ENCODE measurements around the gene FBN2.
"Not testable (repeated sequence)": the region's sequence is repeated elsewhere in the genome, so short reads cannot be mapped to it uniquely, and the experiment has no call there.

The FBN2 gene

GRCh38 chr5:128349044-128349858, 188.8 kb downstream of the FBN2 start:
- DNase-seq: no peak

GRCh38 chr5:128346038-128346437, 192.0 kb downstream of the FBN2 start:
- DNase-seq: no peak

GRCh38 chr5:128345247-128345646, 192.8 kb downstream of the FBN2 start:
- DNase-seq: no peak

GRCh38 chr5:128343168-128343567, 194.9 kb downstream of the FBN2 start:
- no peak for DNase-seq

- DNase-seq: peak; percentile 26
These were observed 197.0 kb downstream of the FBN2 start for GRCh38 chr5:128341056-128341455.

GRCh38 chr5:128340648-128341047, 197.4 kb downstream of the FBN2 start:
- no peak for DNase-seq

GRCh38 chr5:128339585-128339984, 198.5 kb downstream of the FBN2 start:
- no peak for DNase-seq

- DNase-seq: no peak
These were observed 199.4 kb downstream of the FBN2 start for GRCh38 chr5:128338649-128339048.

GRCh38 chr5:128335339-128335738, 202.7 kb downstream of the FBN2 start:
- no peak for DNase-seq

GRCh38 chr5:128334010-128334716, 203.9 kb downstream of the FBN2 start:
- no peak for DNase-seq

GRCh38 chr5:128331261-128331660, 206.8 kb downstream of the FBN2 start:
- DNase-seq: no peak

GRCh38 chr5:128329386-128329939, 208.6 kb downstream of the FBN2 start:
- no peak for DNase-seq

GRCh38 chr5:128328446-128328845, 209.6 kb downstream of the FBN2 start:
- DNase-seq: no peak

- DNase-seq: no peak
These were observed 210.0 kb downstream of the FBN2 start for GRCh38 chr5:128328007-128328406.

GRCh38 chr5:128321418-128321817, 216.6 kb downstream of the FBN2 start:
- not testable (repeated sequence) for DNase-seq

GRCh38 chr5:128318691-128319090, 219.4 kb downstream of the FBN2 start:
- no peak for DNase-seq

GRCh38 chr5:128317481-128317880, 220.6 kb downstream of the FBN2 start:
- DNase-seq: no peak

GRCh38 chr5:128315671-128316070, 222.4 kb downstream of the FBN2 start:
- no peak for DNase-seq

- no peak for DNase-seq
These were observed 232.7 kb downstream of the FBN2 start for GRCh38 chr5:128305341-128305740.

GRCh38 chr5:128304791-128305190, 233.3 kb downstream of the FBN2 start:
- peak; percentile 28 for DNase-seq

GRCh38 chr5:128304088-128304487, 234.0 kb downstream of the FBN2 start:
- peak; percentile 64 for DNase-seq

- DNase-seq: no peak
These were observed 234.5 kb downstream of the FBN2 start for GRCh38 chr5:128303593-128303992.

GRCh38 chr5:128300181-128300580, 237.9 kb downstream of the FBN2 start:
- no peak for DNase-seq
